ACHN (cell line): ENCODE results near the gene FAM9C.

Source experiments
- DNase-seq: peaks from one replicate; pipeline ENCODE4 v3.0.0-alpha.2; 2015
- in situ Hi-C: cut with HindIII; loops from 2 replicates; pipeline ENCODE4 v1.10.0; 2017; ENCODE audit warnings: low sequenced_read_pairs, low pct_ligation_motif_present, low pct_unique_long_range_greater_than_20kb

FAM9C gene

GRCh38 chrX:12992544-12993118 lies 51.8 kb downstream of the FAM9C start:
- in situ Hi-C loops = no loop called here
- no peak for DNase-seq

GRCh38 chrX:12991575-12991974 lies 52.8 kb downstream of the FAM9C start:
- DNase-seq = no peak
- in situ Hi-C loops = no loop called here

GRCh38 chrX:12989461-12989860 lies 55.0 kb downstream of the FAM9C start:
- in situ Hi-C loops = no loop called here
- DNase-seq = no peak

GRCh38 chrX:12988797-12989196 lies 55.6 kb downstream of the FAM9C start:
- peak; percentile 37 for DNase-seq
- in situ Hi-C loops = no loop called here

GRCh38 chrX:12987900-12988594 lies 56.4 kb downstream of the FAM9C start:
- in situ Hi-C loops = no loop called here
- DNase-seq = no peak

- in situ Hi-C loops = no loop called here
Measured at GRCh38 chrX:12987340-12987739, 57.1 kb downstream of the FAM9C start.

GRCh38 chrX:12986886-12987285 lies 57.5 kb downstream of the FAM9C start:
- in situ Hi-C loops = no loop called here
- DNase-seq = no peak

More at GRCh38 chrX:12987340-12987739, 57.1 kb downstream of the FAM9C start:
- no peak for DNase-seq

GRCh38 chrX:12986164-12986779 lies 58.1 kb downstream of the FAM9C start:
- in situ Hi-C loops = no loop called here
- no peak for DNase-seq
